PC-9 (cell line): ENCODE data around the gene NAP1L2.

Experiments
- EZH2 ChIP-seq: fragments of 200-600 bp; sonication (generic); IDR thresholded peaks from 2 replicates; pipeline ENCODE4 v1.8.0; 2017; ENCODE audit warnings: antibody characterized with exemption, low read depth
- TF ChIP-seq, protein P1 (sequence below): fragments of 200-600 bp; sonication (generic); conservative IDR thresholded peaks from 2 replicates; pipeline ENCODE4 v1.6.1; 2017; ENCODE audit warnings: mixed run types, antibody characterized with exemption, mild to moderate bottlenecking, moderate library complexity

GRCh38 chrX:73217621-73218020, 3.0 kb upstream of the NAP1L2 start:
- TF ChIP-seq, protein P1, sequence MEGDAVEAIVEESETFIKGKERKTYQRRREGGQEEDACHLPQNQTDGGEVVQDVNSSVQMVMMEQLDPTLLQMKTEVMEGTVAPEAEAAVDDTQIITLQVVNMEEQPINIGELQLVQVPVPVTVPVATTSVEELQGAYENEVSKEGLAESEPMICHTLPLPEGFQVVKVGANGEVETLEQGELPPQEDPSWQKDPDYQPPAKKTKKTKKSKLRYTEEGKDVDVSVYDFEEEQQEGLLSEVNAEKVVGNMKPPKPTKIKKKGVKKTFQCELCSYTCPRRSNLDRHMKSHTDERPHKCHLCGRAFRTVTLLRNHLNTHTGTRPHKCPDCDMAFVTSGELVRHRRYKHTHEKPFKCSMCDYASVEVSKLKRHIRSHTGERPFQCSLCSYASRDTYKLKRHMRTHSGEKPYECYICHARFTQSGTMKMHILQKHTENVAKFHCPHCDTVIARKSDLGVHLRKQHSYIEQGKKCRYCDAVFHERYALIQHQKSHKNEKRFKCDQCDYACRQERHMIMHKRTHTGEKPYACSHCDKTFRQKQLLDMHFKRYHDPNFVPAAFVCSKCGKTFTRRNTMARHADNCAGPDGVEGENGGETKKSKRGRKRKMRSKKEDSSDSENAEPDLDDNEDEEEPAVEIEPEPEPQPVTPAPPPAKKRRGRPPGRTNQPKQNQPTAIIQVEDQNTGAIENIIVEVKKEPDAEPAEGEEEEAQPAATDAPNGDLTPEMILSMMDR: no peak
- no peak for TF ChIP-seq EZH2
